ENCODE measurements around the gene TRIM17.

Gene TRIM17

GRCh38 chr1:228375578-228376261 lies 40.9 kb downstream of the TRIM17 start:
- DNase-seq, result no peak
- in situ Hi-C loops (cut with HindIII; ENCODE audit: low pct_ligation_motif_present, low pct_unique_long_range_greater_than_20kb, low sequenced_read_pairs), result no loop called here

- in situ Hi-C loops (cut with HindIII; ENCODE audit: low pct_ligation_motif_present, low pct_unique_long_range_greater_than_20kb, low sequenced_read_pairs), result no loop called here
These were observed 41.7 kb downstream of the TRIM17 start for GRCh38 chr1:228374711-228375577.

DNA sequence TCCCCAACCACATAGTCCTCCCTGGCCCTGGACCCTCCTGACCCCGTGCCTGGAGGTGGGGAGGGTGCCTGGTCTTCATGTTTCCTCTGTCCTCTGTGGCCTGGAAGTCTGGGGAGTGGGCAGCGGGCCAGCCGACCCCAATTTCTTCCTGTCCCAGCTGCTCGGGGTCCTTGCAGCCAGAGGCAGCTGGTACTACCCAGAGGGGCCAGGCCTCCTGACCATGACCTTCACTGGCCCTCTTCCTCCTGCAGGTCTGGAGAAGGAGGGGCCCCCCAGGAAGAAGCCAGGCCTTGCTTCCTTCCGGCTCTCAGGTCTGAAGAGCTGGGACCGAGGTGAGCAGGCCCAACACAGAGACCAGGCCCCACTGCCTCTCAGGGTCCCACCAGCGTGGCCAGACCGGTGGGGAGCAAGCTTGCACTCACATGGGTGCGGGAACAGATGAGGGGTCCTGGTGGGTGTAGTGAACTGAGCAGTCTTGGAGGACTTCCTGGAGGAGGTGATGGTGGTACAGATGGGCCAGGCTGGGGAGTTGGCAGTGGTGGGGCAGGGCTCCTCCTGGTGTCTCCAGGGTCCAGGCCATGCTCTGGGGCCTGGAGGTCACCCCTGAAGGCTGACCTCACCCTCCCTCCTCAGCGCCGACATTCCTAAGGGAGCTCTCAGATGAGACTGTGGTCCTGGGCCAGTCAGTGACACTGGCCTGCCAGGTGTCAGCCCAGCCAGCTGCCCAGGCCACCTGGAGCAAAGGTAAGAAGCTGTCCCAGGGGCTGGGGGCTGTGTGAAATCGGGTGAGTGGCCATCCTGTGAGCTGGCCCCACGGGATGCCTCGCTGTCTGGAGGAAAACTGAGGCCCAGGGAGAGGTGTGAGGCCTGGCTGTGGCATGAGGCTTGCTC lies 42.7 kb downstream of the TRIM17 start:
- no peak for DNase-seq
- in situ Hi-C loops (cut with HindIII; ENCODE audit: low pct_ligation_motif_present, low pct_unique_long_range_greater_than_20kb, low sequenced_read_pairs), result no loop called here

More at GRCh38 chr1:228374711-228375577, 41.7 kb downstream of the TRIM17 start:
- peak; percentile 69 for DNase-seq

DNA sequence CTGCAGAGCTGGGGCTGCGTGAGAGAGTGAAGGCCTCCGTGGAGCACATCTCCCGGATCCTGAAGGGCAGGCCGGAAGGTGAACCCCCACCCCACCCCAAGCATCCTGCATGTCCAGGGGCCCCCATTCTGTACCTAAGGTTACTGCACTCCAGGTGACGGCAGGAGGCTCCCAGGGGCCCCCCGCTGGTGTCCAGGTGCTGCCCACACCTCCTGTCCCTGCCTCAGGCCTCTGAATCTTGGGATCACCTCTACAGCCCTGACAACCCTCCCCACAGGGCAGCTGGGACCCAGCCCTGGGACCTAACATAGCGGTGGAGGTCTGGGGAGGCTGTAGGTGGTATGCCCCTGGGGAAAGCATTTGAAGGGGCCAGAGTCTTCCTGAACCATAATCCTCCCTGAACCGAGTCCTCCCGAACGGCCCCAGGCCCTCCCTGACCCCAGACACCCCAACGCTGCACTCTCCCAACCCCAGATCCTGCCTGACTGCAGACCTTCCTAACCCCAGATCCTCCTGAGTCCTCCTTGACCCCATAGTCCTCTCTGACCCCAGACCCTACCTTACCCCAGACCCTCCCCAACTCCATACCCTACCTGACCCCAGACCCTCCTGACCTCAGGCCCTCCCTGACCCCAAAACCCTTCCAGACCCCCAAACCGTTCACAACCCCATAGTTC lies 43.5 kb downstream of the TRIM17 start:
- in situ Hi-C loops (cut with HindIII; ENCODE audit: low pct_ligation_motif_present, low pct_unique_long_range_greater_than_20kb, low sequenced_read_pairs), result no loop called here
- no peak for DNase-seq

DNA sequence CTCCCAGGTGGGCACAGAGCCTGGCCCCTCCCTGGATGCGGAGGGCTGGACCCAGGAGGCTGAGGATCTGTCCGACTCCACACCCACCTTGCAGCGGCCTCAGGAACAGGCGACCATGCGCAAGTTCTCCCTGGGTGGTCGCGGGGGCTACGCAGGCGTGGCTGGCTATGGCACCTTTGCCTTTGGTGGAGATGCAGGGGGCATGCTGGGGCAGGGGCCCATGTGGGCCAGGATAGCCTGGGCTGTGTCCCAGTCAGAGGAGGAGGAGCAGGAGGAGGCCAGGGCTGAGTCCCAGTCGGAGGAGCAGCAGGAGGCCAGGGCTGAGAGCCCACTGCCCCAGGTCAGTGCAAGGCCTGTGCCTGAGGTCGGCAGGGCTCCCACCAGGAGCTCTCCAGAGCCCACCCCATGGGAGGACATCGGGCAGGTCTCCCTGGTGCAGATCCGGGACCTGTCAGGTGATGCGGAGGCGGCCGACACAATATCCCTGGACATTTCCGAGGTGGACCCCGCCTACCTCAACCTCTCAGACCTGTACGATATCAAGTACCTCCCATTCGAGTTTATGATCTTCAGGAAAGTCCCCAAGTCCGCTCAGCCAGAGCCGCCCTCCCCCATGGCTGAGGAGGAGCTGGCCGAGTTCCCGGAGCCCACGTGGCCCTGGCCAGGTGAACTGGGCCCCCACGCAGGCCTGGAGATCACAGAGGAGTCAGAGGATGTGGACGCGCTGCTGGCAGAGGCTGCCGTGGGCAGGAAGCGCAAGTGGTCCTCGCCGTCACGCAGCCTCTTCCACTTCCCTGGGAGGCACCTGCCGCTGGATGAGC lies 44.3 kb downstream of the TRIM17 start:
- in situ Hi-C loops (cut with HindIII; ENCODE audit: low pct_ligation_motif_present, low pct_unique_long_range_greater_than_20kb, low sequenced_read_pairs), result no loop called here
- peak; percentile 12 for DNase-seq

GRCh38 chr1:228371741-228372182 lies 44.9 kb downstream of the TRIM17 start:
- DNase-seq, result no peak
- in situ Hi-C loops (cut with HindIII; ENCODE audit: low pct_ligation_motif_present, low pct_unique_long_range_greater_than_20kb, low sequenced_read_pairs), result no loop called here

DNA sequence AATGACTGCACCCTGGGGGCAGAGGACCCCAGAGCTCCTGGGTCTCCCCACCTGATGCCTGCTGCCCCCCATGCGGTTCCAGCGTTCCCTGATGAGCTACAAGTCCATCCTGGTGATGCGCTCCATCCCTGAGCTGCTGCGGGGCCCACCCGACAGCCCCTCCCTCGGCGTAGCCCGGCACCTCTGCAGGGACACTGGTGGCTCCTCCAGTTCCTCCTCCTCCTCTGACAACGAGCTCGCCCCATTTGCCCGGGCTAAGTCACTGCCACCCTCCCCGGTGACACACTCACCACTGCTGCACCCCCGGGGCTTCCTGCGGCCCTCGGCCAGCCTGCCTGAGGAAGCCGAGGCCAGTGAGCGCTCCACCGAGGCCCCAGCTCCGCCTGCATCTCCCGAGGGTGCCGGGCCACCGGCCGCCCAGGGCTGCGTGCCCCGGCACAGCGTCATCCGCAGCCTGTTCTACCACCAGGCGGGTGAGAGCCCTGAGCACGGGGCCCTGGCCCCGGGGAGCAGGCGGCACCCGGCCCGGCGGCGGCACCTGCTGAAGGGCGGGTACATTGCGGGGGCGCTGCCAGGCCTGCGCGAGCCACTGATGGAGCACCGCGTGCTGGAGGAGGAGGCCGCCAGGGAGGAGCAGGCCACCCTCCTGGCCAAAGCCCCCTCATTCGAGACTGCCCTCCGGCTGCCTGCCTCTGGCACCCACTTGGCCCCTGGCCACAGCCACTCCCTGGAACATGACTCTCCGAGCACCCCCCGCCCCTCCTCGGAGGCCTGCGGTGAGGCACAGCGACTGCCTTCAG lies 45.5 kb downstream of the TRIM17 start:
- peak; percentile 39 for DNase-seq
- in situ Hi-C loops (cut with HindIII; ENCODE audit: low pct_ligation_motif_present, low pct_unique_long_range_greater_than_20kb, low sequenced_read_pairs), result no loop called here

GRCh38 chr1:228370439-228370940 lies 46.2 kb downstream of the TRIM17 start:
- in situ Hi-C loops (cut with HindIII; ENCODE audit: low pct_ligation_motif_present, low pct_unique_long_range_greater_than_20kb, low sequenced_read_pairs), result no loop called here

DNA sequence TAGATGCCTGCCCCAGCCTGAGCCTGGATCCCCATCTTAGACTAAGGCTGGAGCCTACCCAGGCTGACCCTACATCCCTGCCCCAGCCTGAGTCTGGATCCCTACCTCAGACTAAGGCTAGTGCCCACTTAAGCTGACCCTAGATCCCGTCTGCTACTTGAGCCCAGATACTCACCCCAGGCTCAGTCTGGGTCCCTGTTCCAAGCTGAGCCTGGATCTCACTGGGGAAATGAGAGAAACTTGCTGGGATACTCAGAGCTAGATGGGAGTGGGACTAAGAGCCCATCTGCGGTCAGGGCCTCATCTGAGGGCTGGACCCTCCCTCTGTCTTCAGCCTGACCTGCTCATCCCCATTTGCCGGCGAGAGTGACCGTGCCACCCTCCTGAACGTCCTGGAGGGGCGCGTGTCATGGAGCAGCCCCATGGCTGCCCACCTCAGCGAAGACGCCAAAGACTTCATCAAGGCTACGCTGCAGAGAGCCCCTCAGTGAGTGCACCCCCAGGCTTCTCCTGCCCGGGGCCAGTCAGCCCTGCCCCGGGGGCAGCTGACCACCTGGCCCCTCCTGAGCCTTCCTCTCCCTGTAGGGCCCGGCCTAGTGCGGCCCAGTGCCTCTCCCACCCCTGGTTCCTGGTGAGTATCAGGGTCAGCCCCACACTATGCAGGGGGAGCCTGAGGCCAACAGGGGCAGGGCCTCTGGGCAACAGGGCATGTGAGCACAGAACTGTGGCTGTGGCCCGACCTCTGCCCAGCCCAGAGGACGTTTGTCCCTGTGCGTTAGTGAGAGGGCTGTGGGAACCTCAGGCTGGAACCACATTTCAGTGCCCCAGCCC lies 46.8 kb downstream of the TRIM17 start:
- in situ Hi-C loops (cut with HindIII; ENCODE audit: low pct_ligation_motif_present, low pct_unique_long_range_greater_than_20kb, low sequenced_read_pairs), result no loop called here
- DNase-seq, result no peak

More at GRCh38 chr1:228370439-228370940, 46.2 kb downstream of the TRIM17 start:
- no peak for DNase-seq

- no peak for DNase-seq
- in situ Hi-C loops (cut with HindIII; ENCODE audit: low pct_ligation_motif_present, low pct_unique_long_range_greater_than_20kb, low sequenced_read_pairs), result no loop called here
These were observed 47.7 kb downstream of the TRIM17 start for GRCh38 chr1:228368801-228369607.

DNA sequence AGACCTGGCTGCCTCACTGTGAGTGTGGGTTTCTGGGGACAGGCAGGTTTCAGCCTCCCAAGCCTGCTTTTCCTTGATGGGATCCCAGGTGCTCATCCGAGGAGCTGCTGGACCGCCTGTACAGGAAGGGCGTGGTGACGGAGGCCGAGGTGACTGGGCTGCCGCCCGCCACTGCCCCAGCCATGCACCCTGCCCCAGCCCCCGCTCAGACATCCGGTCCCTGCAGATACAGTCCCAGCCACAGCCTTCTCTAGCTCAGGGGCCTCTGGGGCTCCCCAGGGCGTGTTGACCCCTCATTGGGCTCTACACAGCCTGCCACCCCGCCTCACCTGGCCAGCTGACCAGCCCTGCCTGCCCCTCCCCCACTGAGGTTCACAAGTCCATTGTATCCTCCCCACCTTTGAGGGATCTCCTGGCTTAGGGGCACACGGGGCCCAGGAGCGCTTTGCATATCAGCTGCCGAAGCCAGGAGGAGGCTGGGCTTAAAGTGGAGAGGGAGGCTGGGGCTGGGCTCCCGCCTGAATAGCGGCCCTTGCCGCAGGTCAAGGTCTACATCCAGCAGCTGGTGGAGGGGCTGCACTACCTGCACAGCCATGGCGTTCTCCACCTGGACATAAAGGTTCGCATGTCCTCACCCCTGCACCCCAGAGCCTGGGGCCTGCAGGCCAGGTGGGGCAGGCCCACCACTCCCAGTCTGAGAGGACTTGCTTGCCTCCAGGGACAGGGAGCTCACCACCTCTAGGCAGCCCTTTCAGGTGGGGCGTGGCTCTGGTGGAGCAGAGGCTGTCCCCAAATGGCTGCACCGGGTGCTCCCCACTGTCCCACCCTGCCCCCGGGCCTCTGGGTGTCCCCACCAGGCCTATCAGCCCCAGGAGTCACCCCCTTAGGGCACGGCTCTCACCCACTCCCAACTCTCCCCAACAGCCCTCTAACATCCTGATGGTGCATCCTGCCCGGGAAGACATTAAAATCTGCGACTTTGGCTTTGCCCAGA lies 48.6 kb downstream of the TRIM17 start:
- in situ Hi-C loops (cut with HindIII; ENCODE audit: low pct_ligation_motif_present, low pct_unique_long_range_greater_than_20kb, low sequenced_read_pairs), result no loop called here
- no peak for DNase-seq

GRCh38 chr1:228366866-228367741 lies 49.6 kb downstream of the TRIM17 start:
- in situ Hi-C loops (cut with HindIII; ENCODE audit: low pct_ligation_motif_present, low pct_unique_long_range_greater_than_20kb, low sequenced_read_pairs), result no loop called here

More at GRCh38 chr1:228366866-228367741, 49.6 kb downstream of the TRIM17 start:
- no peak for DNase-seq

All from ACHN (cell line).